Liver (tissue), 3 donors: ENCODE results near the gene UNC13D.

Experiments used
- EGR1 ChIP-seq, 2 donors: IDR thresholded peaks; 2 replicates each; pipeline ENCODE4 v1.6.1; 2016 to 2018; ENCODE audit warnings: antibody characterized with exemption in 2 of 2, low read depth in 2 of 2
- FOXA1 ChIP-seq: IDR thresholded peaks from 2 replicates; pipeline ENCODE4 v1.6.1; 2016; ENCODE audit warnings: antibody characterized with exemption
- FOXA2 ChIP-seq: IDR thresholded peaks from 2 replicates; pipeline ENCODE4 v1.6.1; 2016; ENCODE audit warnings: antibody characterized with exemption
- RAD21 ChIP-seq, 2 donors: IDR thresholded peaks; 2 replicates each; pipeline ENCODE4 v1.6.1; 2016; ENCODE audit warnings: antibody characterized with exemption in 2 of 2, mild to moderate bottlenecking in 2 of 2
- RXRA ChIP-seq, 2 donors: IDR thresholded peaks; 2 replicates each; pipeline ENCODE4 v1.6.1; 2017 to 2018; ENCODE audit warnings: antibody characterized with exemption in 2 of 2, mild to moderate bottlenecking in 1 of 2
- TAF1 ChIP-seq: conservative IDR thresholded peaks from 2 replicates; pipeline ENCODE4 v1.6.1; 2016; ENCODE audit warnings: antibody characterized with exemption, mild to moderate bottlenecking
- YY1 ChIP-seq: IDR thresholded peaks from 2 replicates; pipeline ENCODE4 v1.6.1; 2016; ENCODE audit warnings: antibody characterized with exemption, mild to moderate bottlenecking
- TF ChIP-seq, protein P1 (sequence below): fragments of 150-350 bp; IDR thresholded peaks from 2 replicates; pipeline ENCODE4 v1.5.1; 2017; ENCODE audit warnings: improper control_type of control experiment, low read depth, low read length; ENCODE audit not compliant: missing input control
- TF ChIP-seq, protein P2 (sequence below): IDR thresholded peaks from 2 replicates; pipeline ENCODE4 v1.6.1; 2016; ENCODE audit warnings: antibody characterized with exemption, mild to moderate bottlenecking
- TF ChIP-seq, protein P3 (sequence below): IDR thresholded peaks from 2 replicates; pipeline ENCODE4 v1.6.1; 2016; ENCODE audit warnings: antibody characterized with exemption
- TF ChIP-seq, protein P4 (sequence below): IDR thresholded peaks from 2 replicates; pipeline ENCODE4 v1.6.1; 2016; ENCODE audit warnings: antibody characterized with exemption
- TF ChIP-seq, protein P5 (sequence below): IDR thresholded peaks from 2 replicates; pipeline ENCODE4 v1.6.1; 2016; ENCODE audit warnings: antibody characterized with exemption
- donor health status: healthy.
- donor health status: healthy.

DNA sequence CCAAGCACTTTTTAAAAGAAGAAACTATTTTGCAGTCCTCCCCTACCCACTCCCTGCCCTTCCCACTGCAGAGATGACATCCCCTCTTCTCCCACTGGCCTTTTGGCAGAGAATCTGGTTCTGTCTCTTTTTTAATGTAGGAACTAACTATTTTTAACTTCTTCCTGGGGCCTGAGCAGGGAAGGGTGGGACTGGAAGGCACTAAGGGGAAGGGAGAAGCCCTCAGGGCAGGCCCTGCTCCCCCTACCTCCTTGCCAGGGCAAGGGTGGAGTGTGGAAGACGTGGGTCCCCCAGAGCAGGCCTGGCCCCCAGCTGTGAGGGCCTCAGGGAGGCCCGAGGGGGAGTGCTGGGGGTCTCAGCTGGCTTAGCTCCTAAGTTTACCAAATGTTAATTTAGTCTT, 19.5 kb downstream of the UNC13D start:
- TF ChIP-seq, protein P1, sequence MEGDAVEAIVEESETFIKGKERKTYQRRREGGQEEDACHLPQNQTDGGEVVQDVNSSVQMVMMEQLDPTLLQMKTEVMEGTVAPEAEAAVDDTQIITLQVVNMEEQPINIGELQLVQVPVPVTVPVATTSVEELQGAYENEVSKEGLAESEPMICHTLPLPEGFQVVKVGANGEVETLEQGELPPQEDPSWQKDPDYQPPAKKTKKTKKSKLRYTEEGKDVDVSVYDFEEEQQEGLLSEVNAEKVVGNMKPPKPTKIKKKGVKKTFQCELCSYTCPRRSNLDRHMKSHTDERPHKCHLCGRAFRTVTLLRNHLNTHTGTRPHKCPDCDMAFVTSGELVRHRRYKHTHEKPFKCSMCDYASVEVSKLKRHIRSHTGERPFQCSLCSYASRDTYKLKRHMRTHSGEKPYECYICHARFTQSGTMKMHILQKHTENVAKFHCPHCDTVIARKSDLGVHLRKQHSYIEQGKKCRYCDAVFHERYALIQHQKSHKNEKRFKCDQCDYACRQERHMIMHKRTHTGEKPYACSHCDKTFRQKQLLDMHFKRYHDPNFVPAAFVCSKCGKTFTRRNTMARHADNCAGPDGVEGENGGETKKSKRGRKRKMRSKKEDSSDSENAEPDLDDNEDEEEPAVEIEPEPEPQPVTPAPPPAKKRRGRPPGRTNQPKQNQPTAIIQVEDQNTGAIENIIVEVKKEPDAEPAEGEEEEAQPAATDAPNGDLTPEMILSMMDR, result no peak
- TF ChIP-seq, protein P2, sequence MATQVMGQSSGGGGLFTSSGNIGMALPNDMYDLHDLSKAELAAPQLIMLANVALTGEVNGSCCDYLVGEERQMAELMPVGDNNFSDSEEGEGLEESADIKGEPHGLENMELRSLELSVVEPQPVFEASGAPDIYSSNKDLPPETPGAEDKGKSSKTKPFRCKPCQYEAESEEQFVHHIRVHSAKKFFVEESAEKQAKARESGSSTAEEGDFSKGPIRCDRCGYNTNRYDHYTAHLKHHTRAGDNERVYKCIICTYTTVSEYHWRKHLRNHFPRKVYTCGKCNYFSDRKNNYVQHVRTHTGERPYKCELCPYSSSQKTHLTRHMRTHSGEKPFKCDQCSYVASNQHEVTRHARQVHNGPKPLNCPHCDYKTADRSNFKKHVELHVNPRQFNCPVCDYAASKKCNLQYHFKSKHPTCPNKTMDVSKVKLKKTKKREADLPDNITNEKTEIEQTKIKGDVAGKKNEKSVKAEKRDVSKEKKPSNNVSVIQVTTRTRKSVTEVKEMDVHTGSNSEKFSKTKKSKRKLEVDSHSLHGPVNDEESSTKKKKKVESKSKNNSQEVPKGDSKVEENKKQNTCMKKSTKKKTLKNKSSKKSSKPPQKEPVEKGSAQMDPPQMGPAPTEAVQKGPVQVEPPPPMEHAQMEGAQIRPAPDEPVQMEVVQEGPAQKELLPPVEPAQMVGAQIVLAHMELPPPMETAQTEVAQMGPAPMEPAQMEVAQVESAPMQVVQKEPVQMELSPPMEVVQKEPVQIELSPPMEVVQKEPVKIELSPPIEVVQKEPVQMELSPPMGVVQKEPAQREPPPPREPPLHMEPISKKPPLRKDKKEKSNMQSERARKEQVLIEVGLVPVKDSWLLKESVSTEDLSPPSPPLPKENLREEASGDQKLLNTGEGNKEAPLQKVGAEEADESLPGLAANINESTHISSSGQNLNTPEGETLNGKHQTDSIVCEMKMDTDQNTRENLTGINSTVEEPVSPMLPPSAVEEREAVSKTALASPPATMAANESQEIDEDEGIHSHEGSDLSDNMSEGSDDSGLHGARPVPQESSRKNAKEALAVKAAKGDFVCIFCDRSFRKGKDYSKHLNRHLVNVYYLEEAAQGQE, result no peak
- TF ChIP-seq, protein P3, sequence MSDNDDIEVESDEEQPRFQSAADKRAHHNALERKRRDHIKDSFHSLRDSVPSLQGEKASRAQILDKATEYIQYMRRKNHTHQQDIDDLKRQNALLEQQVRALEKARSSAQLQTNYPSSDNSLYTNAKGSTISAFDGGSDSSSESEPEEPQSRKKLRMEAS, result no peak
- no peak for TF ChIP-seq TAF1
- no peak for TF ChIP-seq FOXA2
- TF ChIP-seq, protein P4, sequence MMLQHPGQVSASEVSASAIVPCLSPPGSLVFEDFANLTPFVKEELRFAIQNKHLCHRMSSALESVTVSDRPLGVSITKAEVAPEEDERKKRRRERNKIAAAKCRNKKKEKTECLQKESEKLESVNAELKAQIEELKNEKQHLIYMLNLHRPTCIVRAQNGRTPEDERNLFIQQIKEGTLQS, result no peak
- TF ChIP-seq YY1, result no peak
- no peak for TF ChIP-seq EGR1 (IDR thresholded peaks at IDR 0.05; ENCODE audit: low read depth in 2 of 2)
- TF ChIP-seq RAD21 (IDR thresholded peaks at IDR 0.05), result no peak
- no peak for TF ChIP-seq RXRA (IDR thresholded peaks at IDR 0.05)
- no peak for TF ChIP-seq FOXA1
- TF ChIP-seq, protein P5, sequence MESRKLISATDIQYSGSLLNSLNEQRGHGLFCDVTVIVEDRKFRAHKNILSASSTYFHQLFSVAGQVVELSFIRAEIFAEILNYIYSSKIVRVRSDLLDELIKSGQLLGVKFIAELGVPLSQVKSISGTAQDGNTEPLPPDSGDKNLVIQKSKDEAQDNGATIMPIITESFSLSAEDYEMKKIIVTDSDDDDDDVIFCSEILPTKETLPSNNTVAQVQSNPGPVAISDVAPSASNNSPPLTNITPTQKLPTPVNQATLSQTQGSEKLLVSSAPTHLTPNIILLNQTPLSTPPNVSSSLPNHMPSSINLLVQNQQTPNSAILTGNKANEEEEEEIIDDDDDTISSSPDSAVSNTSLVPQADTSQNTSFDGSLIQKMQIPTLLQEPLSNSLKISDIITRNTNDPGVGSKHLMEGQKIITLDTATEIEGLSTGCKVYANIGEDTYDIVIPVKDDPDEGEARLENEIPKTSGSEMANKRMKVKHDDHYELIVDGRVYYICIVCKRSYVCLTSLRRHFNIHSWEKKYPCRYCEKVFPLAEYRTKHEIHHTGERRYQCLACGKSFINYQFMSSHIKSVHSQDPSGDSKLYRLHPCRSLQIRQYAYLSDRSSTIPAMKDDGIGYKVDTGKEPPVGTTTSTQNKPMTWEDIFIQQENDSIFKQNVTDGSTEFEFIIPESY, result no peak
